ENCODE measurements around the gene CHMP1A.
"Not testable (repeated sequence)": the region's sequence is repeated elsewhere in the genome, so short reads cannot be mapped to it uniquely, and the experiment has no call there.

The CHMP1A gene

DNA sequence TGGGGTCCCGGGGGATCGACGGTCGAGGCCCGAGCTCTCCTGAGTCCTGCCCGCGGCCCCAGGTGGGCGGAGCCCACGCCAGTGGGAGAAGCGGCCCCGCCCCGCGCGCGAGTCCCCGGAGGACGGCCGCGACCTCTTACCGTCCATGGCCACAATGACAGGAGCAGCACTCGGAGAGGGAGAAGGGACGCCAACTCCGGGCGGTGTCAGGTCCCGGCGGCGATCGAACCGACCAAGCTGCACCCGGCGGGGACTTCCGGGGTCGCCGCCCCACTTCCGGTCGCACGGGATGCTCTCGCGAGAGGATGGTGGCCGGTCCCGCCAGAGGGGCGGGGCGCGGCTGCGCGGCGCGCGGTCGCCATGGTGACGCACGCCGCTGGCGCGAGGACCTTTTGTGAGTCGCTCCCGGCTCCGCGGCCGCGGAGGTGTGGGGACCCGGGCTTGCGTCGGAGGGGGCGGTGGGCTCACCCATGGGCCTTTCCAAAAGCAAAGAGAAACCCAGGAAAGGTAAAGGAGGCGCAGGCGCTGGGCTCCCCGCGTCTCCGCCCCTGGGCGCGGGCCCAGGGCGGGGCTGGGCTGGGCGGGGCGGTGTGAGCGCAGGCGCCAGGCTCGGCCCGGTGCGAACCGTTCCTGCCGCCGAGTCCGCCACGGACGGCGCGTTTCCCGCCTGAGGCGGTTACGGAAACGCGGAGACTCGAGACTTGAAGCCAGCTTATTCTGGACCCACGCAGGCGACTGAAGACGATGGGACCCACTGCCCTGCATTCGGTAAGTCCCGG lies at the start of gene CHMP1A, which contains the start of gene SPATA33:
TSS of gene CHMP1A (minus strand) at position 267 of the 779 bp plus-strand sequence. CDS start at position 147, 120 bp downstream.
TSS of gene SPATA33 (plus strand) at position 395 of the 779 bp plus-strand sequence. CDS start at position 471, 76 bp downstream.
- DNase-seq: peak; percentile 76

DNA sequence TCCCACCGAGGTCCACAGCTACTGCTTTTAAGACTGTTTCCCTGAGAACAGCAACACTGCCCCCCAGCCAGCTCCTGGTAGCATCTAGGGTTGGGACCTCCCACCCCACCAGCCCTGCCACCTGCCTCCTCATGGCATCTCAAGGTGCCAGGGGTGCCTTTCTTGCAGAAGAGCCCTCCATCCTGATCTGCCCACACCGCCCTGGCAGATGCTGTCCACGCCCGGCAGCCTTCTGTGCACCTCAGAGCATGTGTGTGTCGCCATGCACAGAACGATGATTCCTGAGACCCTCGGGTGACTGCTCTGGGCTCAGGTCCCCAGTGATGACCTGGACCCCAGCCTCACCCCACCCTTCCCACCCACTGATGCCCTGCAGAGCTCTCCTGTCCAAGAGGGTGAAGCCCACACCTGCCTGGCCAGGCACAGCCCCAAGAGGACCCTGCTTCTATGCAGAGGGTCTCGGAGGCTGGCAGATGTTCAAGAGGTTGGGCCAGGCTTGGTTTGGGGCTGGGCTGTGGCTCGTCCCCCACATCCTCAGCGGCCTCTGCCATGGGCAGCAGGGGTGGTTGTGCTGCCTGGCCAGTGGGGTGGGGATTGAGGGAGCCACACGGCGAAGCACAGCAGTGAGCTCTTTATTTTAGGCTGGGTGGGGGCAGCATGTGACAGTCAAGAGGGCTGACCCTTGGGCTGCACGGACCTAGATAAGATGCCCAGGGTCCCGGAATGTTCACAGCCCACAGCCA lies 49.2 kb upstream of the CHMP1A start:
- DNase-seq: no peak

DNA sequence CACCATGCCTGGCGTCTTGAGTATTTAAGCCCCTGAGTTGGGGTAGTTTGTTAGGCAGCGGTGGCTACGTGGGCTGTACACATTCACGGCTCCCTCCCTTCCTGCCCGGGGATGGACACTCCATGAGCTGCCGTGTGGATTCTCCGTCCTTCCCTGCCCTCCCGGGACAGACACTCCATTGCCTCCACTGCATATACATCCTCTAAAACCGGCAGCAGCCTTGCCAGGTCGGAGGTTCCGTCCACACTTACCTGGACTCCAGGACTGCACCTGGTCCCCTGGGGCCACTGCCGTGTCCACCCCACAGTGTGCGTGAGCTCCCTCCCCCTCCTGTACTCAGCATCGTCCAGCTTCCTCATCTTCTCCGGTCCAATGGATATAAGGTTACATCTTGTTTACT lies 47.5 kb upstream of the CHMP1A start:
- no peak for DNase-seq

DNA sequence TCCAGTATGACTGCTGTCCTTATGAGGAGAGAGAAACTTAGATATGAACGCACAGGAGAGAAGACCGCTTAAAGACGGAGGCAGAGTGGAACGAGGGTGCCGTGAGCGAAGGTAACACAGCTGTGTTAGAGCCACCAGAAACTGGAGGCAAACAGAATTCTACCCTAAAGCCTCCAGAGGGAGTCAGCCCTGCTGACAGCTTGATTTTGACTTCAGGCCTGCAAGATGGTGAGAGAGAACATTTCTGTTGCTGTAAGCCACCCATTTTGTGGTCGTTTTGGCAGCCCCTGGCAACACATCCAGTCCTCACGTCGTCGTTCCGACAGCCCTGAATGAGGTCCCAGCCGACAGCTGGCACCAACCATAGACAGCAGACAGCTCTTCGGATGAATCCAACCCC lies 46.8 kb upstream of the CHMP1A start:
- no peak for DNase-seq

DNA sequence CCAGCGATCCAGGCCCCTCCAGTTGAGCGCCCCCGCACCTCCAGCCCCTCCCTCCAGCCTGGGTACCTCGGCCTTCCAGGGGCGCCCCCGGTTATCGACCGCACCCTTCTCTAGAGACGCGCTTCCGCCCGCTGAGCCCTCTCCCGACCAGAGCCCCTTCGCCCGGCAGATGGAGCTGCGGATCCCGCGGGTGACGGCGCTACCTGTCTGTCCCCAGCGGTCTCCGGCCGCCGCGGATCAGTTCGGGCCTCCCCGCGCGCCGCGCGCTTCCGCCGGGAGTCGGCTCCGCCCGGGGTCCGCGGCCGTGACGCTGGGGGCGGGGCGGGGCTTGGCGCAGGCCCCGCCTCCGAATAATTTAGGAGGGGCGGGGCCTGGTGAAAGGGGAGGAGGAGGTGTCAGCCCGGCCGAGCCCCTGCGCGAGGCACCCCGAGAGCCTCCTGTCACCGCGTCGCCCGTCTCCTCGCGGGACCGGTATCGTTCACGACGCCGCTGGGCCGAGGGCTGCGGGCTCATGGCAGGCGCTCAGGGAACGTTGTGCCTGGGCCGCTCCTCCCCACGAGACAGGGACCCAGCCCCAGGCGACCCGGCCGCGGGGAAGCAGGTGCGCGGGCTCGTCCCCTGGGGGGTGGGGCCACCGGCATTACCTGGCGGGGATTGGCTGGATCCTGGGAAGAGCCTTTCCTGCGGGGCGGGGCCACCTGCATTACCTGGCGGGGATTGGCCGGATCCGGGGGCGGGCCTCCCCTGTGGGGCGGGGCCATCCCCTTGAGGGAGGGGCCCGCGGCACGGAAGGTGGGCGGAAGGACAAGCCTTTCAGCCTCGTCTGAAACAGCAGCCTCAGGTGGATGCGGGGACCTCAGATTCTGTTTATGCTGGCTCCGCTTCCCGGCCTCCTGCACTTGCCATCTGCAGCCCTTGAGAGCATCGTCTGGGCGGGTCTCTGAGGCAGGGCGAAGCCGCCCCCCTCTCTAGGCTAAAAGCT lies 44.2 kb upstream of the CHMP1A start, which contains the start of gene SPATA2L:
TSS of gene SPATA2L (minus strand) at position 281 of the 982 bp plus-strand sequence. CDS start 473 bp downstream, outside the sequence.
- peak; percentile 96 for DNase-seq

DNA sequence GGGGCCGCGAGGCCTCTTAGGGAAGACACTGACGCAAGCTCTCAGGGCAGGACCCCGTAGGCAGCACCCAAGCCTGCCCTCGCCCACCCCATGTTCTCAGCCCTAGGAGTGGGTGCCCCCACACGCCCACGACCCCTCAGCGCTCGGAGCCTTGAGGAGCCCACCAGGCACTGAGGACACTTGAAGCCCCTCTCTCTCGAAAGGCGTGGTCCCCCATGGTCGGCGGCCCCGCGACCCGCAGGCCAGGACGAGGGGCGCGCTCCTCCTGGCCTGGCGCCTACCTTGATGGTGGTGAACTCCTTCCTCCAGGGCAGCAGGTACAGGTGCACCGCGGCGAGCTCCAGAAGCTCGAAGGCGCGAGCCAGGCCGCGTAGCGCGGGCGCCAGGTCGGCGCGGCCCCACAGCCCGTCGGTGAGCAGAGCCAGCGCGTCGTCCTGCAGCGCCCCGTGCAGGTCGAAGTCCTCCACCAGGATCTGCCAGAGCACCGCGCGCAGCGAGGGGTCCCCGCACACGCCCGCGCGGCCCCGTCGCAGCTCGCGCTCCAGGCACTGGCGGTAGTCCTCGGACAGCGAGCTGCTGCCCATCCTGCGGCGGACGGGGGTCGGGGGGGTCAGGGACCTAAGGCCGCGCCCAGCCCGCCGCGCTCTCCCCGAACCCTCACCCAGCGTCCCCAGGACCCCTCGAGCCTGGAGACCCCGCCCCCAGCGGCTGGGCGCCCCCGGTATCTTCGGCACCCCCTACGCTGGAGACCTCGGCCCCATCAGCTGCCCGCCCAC lies 43.3 kb upstream of the CHMP1A start:
- DNase-seq: peak; percentile 63

DNA sequence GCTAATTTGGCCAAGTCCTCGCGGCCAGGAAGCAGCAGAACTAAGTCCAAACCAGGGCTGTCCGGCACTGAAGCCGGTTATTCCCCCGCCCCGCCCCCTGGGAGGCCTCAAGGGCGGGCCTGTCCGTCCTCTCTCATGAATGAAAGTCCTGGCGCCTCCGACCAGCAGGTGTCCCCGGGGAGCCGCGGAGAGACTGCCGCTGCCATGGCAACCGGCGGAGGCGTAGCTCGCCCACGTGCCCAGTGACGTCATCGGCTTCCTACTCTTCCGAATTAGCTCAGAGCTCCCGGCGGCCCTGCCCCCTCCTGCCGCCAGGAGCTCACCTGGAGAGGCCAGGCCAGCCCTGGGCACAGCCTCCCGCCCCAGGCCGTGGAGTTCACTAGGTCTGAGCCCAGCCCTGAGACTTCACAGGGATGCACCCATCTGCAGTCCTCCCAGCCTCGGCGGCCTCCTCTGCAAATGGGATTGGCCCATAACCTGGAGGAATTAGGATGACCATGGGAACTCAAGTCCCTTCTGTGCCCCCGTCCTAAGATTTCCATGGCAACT lies 42.7 kb upstream of the CHMP1A start:
- peak; percentile 99 for DNase-seq

DNA sequence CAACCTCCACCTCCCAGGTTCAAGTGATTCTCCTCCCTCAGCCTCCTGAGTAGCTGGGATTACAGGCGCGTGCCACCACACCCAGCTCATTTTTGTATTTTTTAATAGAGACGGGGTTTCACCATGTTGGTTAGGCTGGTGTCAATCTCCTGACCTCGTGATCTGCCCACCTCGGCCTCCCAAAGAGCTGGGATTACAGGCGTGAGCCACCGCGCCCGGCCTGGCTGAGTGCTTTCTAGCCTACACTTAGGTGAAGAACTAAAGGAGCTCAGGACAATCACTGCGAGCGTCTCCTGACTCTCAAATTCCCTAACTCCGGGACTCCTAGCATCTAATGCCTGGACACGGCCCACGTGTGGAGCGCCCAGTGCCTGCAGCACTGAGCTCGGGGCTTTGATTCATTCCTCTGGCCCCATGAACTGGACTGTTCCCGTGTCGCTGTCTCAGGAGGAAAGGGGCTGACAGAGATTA lies 42.2 kb upstream of the CHMP1A start:
- not testable (repeated sequence) for DNase-seq

DNA sequence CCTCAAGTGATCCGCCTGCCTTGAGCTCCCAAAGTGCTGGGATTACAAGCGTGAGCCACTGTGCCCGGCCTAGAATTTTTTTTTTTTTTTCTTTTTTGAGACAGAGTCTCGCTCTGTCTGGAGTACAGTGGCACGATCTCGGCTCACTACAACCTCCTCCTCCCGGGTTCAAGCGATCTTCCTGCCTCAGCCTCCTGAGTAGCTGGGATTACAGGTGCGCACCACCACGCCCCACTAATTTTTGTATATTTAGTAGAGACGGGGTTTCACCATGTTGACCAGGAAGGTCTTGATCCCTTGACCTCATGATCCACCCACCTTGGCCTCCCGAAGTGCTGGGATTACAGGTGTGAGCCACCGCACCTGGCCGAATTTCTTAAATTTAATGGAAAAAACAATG lies 41.2 kb upstream of the CHMP1A start:
- DNase-seq: not testable (repeated sequence)

DNA sequence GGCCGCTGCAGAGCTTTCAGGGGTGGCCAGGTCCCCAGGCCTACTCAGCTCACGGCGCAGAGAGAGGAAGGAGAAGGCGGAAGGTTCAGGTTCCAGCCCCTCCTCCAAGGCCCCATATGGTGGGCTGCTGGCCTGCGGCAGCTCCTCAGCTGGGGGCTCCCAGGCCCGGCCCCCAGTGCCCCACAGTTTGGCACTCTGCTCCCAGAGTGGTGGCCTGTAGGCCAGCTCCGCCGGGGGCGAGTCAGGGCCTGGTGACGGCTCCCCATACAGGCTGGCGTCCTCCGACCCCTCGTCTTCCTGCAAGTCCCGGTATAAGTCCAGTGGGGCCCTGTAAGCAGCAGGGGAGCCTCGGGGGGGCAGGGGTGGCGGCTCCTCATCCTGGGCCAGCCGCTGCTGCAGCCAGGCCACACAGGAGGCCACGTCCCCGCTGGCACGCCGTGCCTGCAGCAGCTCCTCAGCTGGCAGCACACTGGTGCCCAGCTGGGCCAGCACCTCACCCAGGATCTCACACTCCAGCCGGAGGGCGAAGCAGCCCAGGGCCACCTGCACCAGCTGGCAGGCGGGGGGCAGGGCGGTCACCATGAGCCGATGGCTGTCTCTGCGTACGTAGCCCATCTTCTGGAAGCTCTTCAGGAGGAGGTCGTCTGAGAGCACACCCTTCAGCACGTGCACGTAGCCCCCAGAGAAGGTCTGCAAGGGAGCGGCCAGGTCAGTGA lies 40.3 kb upstream of the CHMP1A start:
- no peak for DNase-seq

DNA sequence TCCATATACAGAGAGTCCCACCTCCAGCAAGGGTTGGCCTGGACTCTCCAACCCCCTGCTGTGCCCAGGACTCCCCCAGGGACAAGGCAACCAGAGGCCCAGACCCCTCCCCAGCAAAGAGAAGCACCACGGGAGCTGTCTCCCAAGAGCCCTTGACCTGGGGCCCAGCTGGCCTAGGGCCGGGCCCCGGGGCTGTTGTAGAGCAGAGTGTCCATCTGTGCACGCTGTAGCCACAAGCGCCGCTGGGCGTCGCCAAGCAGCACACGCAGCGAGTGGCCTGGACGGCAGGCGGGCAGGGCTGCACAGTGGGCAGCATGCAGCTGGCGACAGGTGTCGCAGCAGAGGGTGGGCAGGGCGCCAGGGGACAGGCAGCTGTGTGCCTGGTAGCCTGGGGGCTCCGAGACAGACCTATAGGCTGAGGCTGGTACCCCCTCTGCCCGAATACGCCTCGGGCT lies 39.7 kb upstream of the CHMP1A start:
- DNase-seq: no peak

DNA sequence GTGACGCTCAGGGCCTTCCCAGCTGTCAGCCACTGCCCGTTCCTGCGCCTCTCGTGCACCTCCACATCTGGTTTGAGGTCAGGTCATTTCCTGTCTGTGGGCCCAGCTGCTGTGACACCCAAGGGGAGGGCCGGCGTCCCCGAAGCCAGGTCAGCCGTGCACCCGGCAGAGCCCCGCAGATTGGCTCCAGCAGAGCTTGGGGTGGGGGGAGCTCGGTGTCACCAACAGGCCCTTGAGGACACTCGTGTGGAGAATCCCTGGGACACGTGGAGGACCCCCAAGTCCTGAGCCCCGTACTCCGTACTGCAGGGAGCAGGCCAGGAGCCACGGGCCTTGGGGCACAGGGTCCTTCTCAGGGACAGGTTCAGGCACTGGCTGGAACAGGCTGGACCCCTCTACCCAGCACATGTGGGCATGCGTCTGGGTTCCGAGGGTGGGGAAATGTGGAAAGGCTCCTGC lies 39.2 kb upstream of the CHMP1A start:
- no peak for DNase-seq

DNA sequence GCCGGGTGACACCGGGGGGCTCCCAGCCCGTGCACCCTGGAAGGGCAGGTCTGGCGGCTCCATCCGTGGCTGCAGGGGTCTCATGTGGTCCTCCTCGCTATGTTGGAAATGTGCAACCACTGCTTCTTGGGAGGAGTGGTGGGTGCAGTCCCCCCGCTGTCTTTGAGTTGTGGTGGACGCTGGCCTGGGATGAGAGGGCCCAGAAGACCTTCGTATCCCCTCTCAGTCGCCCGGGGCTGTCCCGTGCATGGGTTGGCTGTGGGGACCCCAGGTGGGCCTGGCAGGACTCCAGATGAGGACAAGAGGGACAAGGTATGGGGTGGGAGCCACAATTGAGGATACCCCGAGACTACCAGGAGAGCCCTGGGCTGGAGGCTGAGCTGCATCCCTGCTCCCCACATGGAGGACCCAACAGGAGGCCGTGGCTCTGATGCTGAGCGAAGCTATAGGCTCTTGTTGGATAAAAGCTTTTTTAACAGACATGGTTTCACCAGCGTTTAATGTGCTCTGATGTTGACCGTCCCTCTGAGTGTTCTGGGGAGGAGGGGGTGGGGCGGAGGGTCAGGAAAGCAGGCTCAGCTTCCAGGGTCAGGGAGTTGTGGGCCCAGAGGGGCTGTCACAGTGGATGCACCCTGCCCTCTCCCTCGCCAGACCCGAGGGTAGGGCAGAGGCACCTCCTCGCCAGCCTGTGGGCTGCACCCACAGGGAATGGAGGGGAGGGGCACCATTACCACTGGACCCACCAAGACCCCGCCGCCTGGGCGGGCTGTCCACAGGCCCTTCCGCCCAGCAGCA lies 38.6 kb upstream of the CHMP1A start:
- DNase-seq: no peak

DNA sequence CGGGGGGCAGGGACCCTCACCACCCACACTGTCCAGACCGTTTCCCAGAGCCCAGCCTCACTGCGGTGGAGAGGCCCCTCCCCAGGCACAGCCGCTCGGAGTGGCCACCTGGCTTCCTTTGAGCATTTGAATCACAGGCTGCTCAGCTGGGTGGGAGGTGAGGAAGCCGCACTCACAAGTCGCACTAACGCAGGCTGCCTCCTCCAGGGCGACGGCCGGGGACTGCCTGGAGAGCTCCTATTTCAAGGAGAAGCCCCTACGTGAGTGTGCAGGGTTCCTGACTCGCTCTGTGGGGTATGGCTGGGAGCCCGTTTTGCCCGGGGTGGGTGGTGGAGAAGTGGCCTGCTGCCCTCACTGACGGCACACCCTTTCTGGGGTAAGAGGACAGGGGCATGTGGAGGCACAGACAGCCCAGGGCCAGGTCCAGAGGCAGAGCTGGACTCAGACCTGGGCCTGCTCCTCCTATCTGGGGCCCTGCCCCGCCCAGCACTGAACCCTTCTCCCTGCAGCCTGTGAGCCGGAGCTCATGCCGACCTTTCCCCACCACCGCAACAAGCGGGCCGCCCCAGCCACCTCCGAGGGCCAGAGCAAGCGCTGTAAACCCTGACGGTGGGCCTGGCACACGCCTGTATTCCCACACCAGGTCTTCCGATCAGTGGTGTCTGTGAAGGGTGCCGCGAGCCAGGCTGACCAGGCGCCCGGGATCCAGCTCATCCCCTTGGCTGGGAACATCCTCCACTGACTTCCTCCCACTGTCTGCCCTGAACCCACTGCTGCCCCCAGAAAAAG lies 37.8 kb upstream of the CHMP1A start:
- no peak for DNase-seq

DNA sequence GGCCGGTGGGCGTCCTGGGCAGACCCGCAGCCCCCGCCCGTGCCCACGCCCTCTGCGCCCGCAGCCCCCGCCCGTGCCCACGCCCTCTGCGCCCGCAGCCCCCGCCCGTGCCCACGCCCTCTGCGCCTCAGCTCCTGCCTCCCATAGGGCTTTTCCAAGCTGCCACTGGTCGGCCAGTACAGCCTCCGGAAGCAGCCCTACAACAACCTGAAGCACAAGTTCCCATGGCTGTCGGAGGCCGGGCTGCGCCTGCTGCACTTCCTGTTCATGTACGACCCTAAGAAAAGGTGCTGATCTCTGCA lies 37.2 kb upstream of the CHMP1A start:
- not testable (repeated sequence) for DNase-seq

DNA sequence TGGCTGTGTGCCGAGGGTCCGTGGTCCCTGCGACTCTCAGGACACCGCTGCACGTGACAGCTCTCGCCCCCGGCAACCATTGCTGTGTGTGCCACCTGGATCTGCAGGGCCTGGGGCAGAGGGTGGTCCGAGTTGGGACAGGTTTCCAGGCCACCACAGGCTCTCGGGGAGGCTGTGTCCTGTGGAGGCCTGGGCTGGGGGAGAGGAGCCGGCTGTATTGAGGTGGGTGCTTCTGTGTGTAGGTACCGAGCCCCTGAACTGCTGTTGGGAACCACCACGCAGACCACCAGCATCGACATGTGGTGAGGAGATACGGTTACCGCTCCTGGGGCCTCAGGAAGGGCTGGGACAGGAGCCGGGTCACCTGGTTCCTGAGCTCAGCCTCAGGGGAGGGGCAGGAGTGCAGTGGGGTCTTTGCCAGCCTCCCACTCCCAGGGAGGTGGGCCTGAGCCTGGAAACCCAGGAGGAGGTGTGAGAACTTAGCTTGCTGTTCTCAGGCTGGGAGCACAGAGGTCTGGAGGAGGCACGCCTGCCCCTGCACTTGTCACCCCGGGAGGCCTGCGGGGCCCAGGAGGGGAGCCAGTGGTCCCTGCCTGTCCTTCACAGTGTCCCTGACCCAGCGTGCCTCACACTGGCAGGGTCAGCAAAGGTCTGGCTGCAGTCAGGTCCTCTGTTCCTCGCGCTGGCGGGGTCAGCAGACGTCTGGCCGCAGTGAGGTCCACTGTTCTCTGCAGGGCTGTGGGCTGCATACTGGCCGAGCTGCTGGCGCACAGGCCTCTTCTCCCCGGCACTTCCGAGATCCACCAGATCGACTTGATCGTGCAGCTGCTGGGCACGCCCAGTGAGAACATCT lies 36.6 kb upstream of the CHMP1A start:
- no peak for DNase-seq

DNA sequence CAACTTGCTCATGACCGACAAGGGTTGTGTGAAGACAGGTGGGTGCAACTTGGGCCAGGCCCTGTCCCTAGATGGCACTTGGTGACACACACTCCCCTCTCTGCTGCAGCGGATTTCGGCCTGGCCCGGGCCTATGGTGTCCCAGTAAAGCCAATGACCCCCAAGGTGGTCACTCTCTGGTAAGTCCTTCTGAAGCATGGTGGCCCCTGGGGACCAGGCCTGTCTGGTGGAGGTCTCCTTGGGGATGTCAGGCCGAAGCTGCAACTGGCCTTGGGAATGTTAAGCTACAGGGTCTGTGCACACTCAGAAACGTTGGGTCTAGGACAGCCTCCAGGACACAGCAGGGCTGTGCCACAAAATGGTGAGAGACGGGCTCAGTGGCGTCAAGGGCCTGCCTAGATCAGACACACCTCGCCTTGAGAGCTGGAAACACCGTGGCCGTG lies 35.8 kb upstream of the CHMP1A start:
- no peak for DNase-seq

DNA sequence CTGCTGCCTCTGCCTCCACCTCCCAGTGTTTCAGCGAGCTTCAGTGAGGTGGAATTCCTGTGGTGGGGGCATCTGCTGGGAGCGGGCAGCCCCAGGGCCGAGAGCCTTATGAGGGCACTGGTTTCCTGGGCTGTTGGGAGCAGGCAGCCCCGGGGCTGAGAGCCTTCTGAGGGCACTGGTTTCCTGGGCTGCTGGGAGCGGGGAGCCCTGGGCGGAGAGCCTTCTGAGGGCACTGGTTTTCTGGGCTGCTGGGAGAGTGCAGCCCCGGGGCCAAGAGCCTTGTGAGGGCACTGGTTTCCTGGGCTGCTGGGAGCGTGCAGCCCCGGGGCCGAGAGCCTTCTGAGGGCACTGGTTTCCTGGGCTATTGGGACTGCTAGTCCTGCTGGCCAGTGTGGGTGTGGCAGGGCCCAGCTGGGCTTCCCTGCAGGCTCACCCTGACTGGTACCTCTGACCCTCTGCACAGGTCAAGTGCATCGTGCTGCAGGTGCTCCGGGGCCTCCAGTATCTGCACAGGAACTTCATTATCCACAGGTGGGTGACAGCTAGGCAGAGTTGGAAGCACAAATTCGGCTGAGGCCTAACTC lies 34.6 kb upstream of the CHMP1A start:
- DNase-seq: no peak
